SK-N-SH (cell line): Measurements from ENCODE around the gene NBPF12.
"Not testable (repeated sequence)": the region's sequence is repeated elsewhere in the genome, so short reads cannot be mapped to it uniquely, and the experiment has no call there.

Source experiments
- CTCF ChIP-seq: fragments of 200-600 bp; sonication (generic); IDR thresholded peaks from 2 replicates; pipeline ENCODE4 v1.6.1; 2017; ENCODE audit warnings: antibody characterized with exemption, mild to moderate bottlenecking, moderate library complexity
- FOXJ3 ChIP-seq: sonication (generic); formaldehyde crosslinking; IDR thresholded peaks from 2 replicates; pipeline ENCODE4 v1.5.1; 2020; ENCODE audit warnings: mild to moderate bottlenecking, missing genetic modification reagents
- MAX ChIP-seq: IDR thresholded peaks from 2 replicates; pipeline ENCODE4 v1.4.0; 2012; ENCODE audit warnings: low read depth
- NFIC ChIP-seq: IDR thresholded peaks from 2 replicates; pipeline ENCODE4 v1.4.0; 2012; ENCODE audit warnings: borderline replicate concordance
- POLR2AphosphoS5 ChIP-seq: IDR thresholded peaks from 2 replicates; pipeline ENCODE4 v1.6.1; 2012; ENCODE audit warnings: low read depth, low read length
- SMC3 ChIP-seq: IDR thresholded peaks from 2 replicates; pipeline ENCODE4 v1.6.1; 2012; ENCODE audit warnings: low read depth, low read length, improper control_type of control experiment
- TEAD4 ChIP-seq: IDR thresholded peaks from 2 replicates; pipeline ENCODE4 v1.4.0; 2012; ENCODE audit warnings: mild to moderate bottlenecking, borderline replicate concordance; ENCODE audit not compliant: insufficient read depth
- YY1 ChIP-seq: IDR thresholded peaks from 2 replicates; pipeline ENCODE4 v1.4.0; 2012; ENCODE audit warnings: low read depth, mild to moderate bottlenecking

DNA sequence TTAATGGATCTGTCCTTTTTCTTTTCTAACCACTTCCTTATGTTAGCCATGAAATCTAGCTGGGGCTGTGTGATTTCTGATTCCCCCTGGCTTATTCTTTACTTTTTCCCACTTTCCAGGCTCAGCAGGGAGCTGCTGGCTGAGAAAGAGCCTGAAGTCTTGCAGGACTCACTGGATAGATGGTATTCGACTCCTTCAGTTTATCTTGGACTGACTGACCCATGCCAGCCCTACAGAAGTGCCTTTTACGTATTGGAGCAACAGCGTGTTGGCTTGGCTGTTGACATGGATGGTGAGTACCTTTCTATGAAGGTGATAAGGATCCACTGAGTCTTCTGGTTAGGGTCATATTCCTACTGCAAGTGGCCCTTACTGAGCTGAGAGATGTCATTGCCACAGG, 51.3 kb downstream of the NBPF12 start:
- TF ChIP-seq FOXJ3 (CRISPR knock-in tag); CTCF; SMC3; MAX; POLR2AphosphoS5; TEAD4; YY1; NFIC: not testable (repeated sequence)
